ENCODE results near the gene DAGLB. TPM values are rescaled to one million over a fixed set of nuclear protein-coding genes. Genes with fewer than 3 reads are reported as not detected.
"Not testable (repeated sequence)": the region's sequence is repeated elsewhere in the genome, so short reads cannot be mapped to it uniquely, and the experiment has no call there.

DAGLB gene
- total RNA-seq, 2 experiments from 2014 or later = 22.0 to 22.9 TPM

- H3K27ac Mint-ChIP-seq; CTCF ChIA-PET; ATAC-seq (ENCODE audit: poor library complexity); H3K9me3 ChIP-seq (ENCODE audit: control insufficient read depth in 1 of 2, insufficient read depth in 1 of 2, low read length in 2 of 2); H3K4me3 ChIP-seq (ENCODE audit: low read length); H3K9me3 Mint-ChIP-seq; POLR2A ChIA-PET; H3K27me3 Mint-ChIP-seq; H3K27me3 ChIP-seq (ENCODE audit: control insufficient read depth in 1 of 2, insufficient read depth in 2 of 2, low read length in 2 of 2); H3K27ac ChIP-seq (ENCODE audit: low read depth in 1 of 2, low read length in 2 of 2): not testable (repeated sequence)
- peaks cover 27% of the 10 kb centered on the region for H3K36me3 Mint-ChIP-seq (ENCODE audit: low read depth)
- peaks cover 11% of the 10 kb centered on the region for H3K36me3 ChIP-seq (ENCODE audit: insufficient read depth, low read length)
- peak in 2 of 14 experiments; percentile 31 to 36 for DNase-seq
- peak overlapping the region; percentile 45 for H3K4me3 Mint-ChIP-seq
- peaks cover 33% of the 10 kb centered on the region for H3K4me1 ChIP-seq (ENCODE audit: insufficient read depth, low read length)
- peaks cover 29% of the 10 kb centered on the region for H3K4me1 Mint-ChIP-seq (ENCODE audit: low read depth)
- intact Hi-C loops (cut with DNase I, micrococcal nuclease) = loop anchor here in 1 of 2 experiments (5.0 kb wide), 2 partner anchors 178 to 1758 kb away; partner anchors contain the start of gene CYTH3
Measured at GRCh38 chr7:6449884-6450283, 2.1 kb upstream of the DAGLB start.

- CTCF ChIA-PET = interaction anchor here (0.5 to 3.4 kb wide), 2 partner anchors 11 to 90 kb away, joined by 3 to 11 read pairs; no protein-coding TSS in a partner anchor
- Mint-ChIP-seq H3K4me1 (ENCODE audit: low read depth) (peaks cover 33% of the 10 kb centered on the region), H3K9me3 (no peaks in the 10 kb centered on the region), H3K27me3 (no peaks in the 10 kb centered on the region), H3K36me3 (ENCODE audit: low read depth) (peaks cover 32% of the 10 kb centered on the region), H3K27ac (peak overlapping the region; percentile 99), H3K4me3 (peak overlapping the region; percentile 80)
- DNase-seq (peak in 1 of 14 experiments; percentile 29), ATAC-seq (ENCODE audit: poor library complexity) (no peak)
- Histone ChIP-seq H3K27me3 (ENCODE audit: control insufficient read depth in 1 of 2, insufficient read depth in 2 of 2, low read length in 2 of 2) (no peaks in the 10 kb centered on the region), H3K9me3 (ENCODE audit: control insufficient read depth in 1 of 2, insufficient read depth in 1 of 2, low read length in 2 of 2) (no peaks in the 10 kb centered on the region), H3K4me3 (ENCODE audit: low read length) (no peak overlapping the region), H3K4me1 (ENCODE audit: insufficient read depth, low read length) (peaks cover 36% of the 10 kb centered on the region), H3K36me3 (ENCODE audit: insufficient read depth, low read length) (peaks cover 18% of the 10 kb centered on the region), H3K27ac (ENCODE audit: low read depth in 1 of 2, low read length in 2 of 2) (no peak overlapping the region)
- no peak for TF ChIP-seq CTCF (IDR thresholded peaks at IDR 0.05)
- intact Hi-C loops (cut with DNase I, micrococcal nuclease) = loop anchor here in 1 of 2 experiments (5.0 kb wide), 2 partner anchors 177 to 1757 kb away; partner anchors contain the start of gene CYTH3
- POLR2A ChIA-PET = interaction anchor here (0.8 to 3.4 kb wide), 3 partner anchors 11 to 452 kb away, joined by 3 to 50 read pairs (median 3); no protein-coding TSS in a partner anchor
Measured at GRCh38 chr7:6448943-6449543, 1.3 kb upstream of the DAGLB start.

GRCh38 chr7:6446838-6447580, 745 bp downstream of the DAGLB start:
- H3K4me3 Mint-ChIP-seq = peak overlapping the region; percentile 99
- H3K4me1 ChIP-seq (ENCODE audit: insufficient read depth, low read length) = peaks cover 38% of the 10 kb centered on the region
- peak overlapping the region; percentile 89 for H3K4me3 ChIP-seq (ENCODE audit: low read length)
- POLR2A ChIA-PET = interaction anchor here (0.6 to 3.4 kb wide), 9 partner anchors 9 to 665 kb away, joined by 3 to 50 read pairs (median 4); partner anchors contain the start of genes INTS15 and RNF216
- DNase-seq (peak in 12 of 14 experiments; percentile 7 to 65 (median 19)), ATAC-seq (ENCODE audit: poor library complexity) (peak; percentile 18)
- CTCF ChIA-PET = interaction anchor here (1.2 to 3.4 kb wide), 2 partner anchors 9 to 143 kb away, joined by 3 to 11 read pairs; partner anchors contain the start of gene INTS15
- H3K27ac ChIP-seq (ENCODE audit: low read depth in 1 of 2, low read length in 2 of 2) = peak overlapping the region; percentile 73 to 81
- H3K9me3 Mint-ChIP-seq = no peaks in the 10 kb centered on the region
- no peaks in the 10 kb centered on the region for H3K27me3 ChIP-seq (ENCODE audit: control insufficient read depth in 1 of 2, insufficient read depth in 2 of 2, low read length in 2 of 2)
- H3K27ac Mint-ChIP-seq = peak overlapping the region; percentile 99
- H3K9me3 ChIP-seq (ENCODE audit: control insufficient read depth in 1 of 2, insufficient read depth in 1 of 2, low read length in 2 of 2) = no peaks in the 10 kb centered on the region
- peaks cover 47% of the 10 kb centered on the region for H3K36me3 Mint-ChIP-seq (ENCODE audit: low read depth)
- H3K4me1 Mint-ChIP-seq (ENCODE audit: low read depth) = peaks cover 45% of the 10 kb centered on the region
- H3K27me3 Mint-ChIP-seq = no peaks in the 10 kb centered on the region
- TF ChIP-seq CTCF (IDR thresholded peaks at IDR 0.05) = no peak
- intact Hi-C loops (cut with DNase I, micrococcal nuclease) = loop anchor here in 1 of 2 experiments (5.0 kb wide), 2 partner anchors 175 to 1755 kb away; partner anchors contain the start of gene CYTH3
- H3K36me3 ChIP-seq (ENCODE audit: insufficient read depth, low read length) = peaks cover 29% of the 10 kb centered on the region
